A549 (cell line): ENCODE measurements around the gene CHST15. TPM values are rescaled to one million over a fixed set of nuclear protein-coding genes. Genes with fewer than 3 reads are reported as not detected.

Experiments
- ATAC-seq, 2 experiments: fragments of 200-7000 bp in 1 of 2; fragments of >200 bp in 1 of 2; cut with Nextera tagmentation in 1 of 2; cut with Tn5 transposase in 1 of 2; 3 replicates each; pipeline versions ENCODE4 v1.8.0 to v1.9.1; 2018 to 2020; ENCODE audit warnings: mild to moderate bottlenecking in 1 of 2, moderate library complexity in 1 of 2
- CTCF ChIA-PET: fragments of 300-600 bp; sonication (Branson Sonifier 250); formaldehyde crosslinking; extraction: SDS; loops from one replicate; lab custom pipeline; 2021; ENCODE audit warnings: antibody characterized with exemption, inconsistent platforms; lab: Yijun Ruan, JAX
- POLR2A ChIA-PET: fragments of 350-600 bp; formaldehyde crosslinking; extraction: SDS; loops from one replicate; lab custom pipeline; 2021; ENCODE audit warnings: antibody characterized with exemption, inconsistent platforms; lab: Yijun Ruan, JAX
- DNase-seq, 2 experiments: peaks; one replicate each; pipeline versions ENCODE4 v3.0.0 to v3.0.0-alpha.2; 2011 to 2016; ENCODE audit warnings: low read depth in 1 of 2, low spot score in 1 of 2
- FAIRE-seq: peaks from 2 replicates; lab custom pipeline; 2011; peaks lifted over from hg19 to GRCh38; lab: Jason Lieb, UNC
- H3K27ac ChIP-seq, 2 experiments: fragments of >200 bp; sonication (Bioruptor Twin); formaldehyde crosslinking; 3 replicates each; pipeline ENCODE4 v1.5.1; 2016 to 2017
- H3K4me1 ChIP-seq: fragments of >200 bp; sonication (Bioruptor Twin); formaldehyde crosslinking; 3 replicates; pipeline ENCODE4 v1.6.1; 2016
- H3K4me2 ChIP-seq: fragments of >200 bp; sonication (Bioruptor Twin); formaldehyde crosslinking; 3 replicates; pipeline ENCODE4 v1.6.1; 2016
- H3K4me3 ChIP-seq: fragments of >200 bp; sonication (Bioruptor Twin); formaldehyde crosslinking; 3 replicates; pipeline ENCODE4 v1.5.1; 2016
- H3K9me3 ChIP-seq: fragments of >200 bp; sonication (Bioruptor Twin); formaldehyde crosslinking; 3 replicates; pipeline ENCODE4 v1.6.1; 2016
- ATOH8 ChIP-seq: fragments of 250-450 bp; sonication (Bioruptor Pico); IDR thresholded peaks from 2 replicates; pipeline ENCODE4 v1.5.0; 2020; ENCODE audit warnings: low read depth, mild to moderate bottlenecking, moderate library complexity
- BHLHE40 ChIP-seq: IDR thresholded peaks from 2 replicates; pipeline ENCODE4 v1.6.1; 2012; ENCODE audit warnings: low read depth, low read length, inconsistent platforms
- CHD2 ChIP-seq: fragments of 150-350 bp; IDR thresholded peaks from 2 replicates; pipeline ENCODE4 v1.6.1; 2014; ENCODE audit warnings: low read length; ENCODE audit not compliant: partially characterized antibody
- CHD4 ChIP-seq: fragments of 200-600 bp; sonication (generic); IDR thresholded peaks from 2 replicates; pipeline ENCODE4 v1.6.1; 2016; ENCODE audit warnings: antibody characterized with exemption, mild to moderate bottlenecking, borderline replicate concordance
- EP300 ChIP-seq, 2 experiments: fragments of >200 bp; sonication (Bioruptor Twin); formaldehyde crosslinking; IDR thresholded peaks; 2 replicates in 1 of 2; 3 replicates in 1 of 2; pipeline ENCODE4 v1.6.1; 2016 to 2017
- FOSB ChIP-seq: fragments of 250-450 bp; sonication (Bioruptor Pico); IDR thresholded peaks from 2 replicates; pipeline ENCODE4 v1.5.0; 2020; ENCODE audit warnings: mild to moderate bottlenecking, moderate library complexity
- FOXS1 ChIP-seq: fragments of 250-450 bp; sonication (Bioruptor Pico); IDR thresholded peaks from 2 replicates; pipeline ENCODE4 v1.5.0; 2020; ENCODE audit warnings: mild to moderate bottlenecking, moderate library complexity
- GATA3 ChIP-seq: IDR thresholded peaks from 2 replicates; pipeline ENCODE4 v1.6.1; 2012; ENCODE audit warnings: borderline replicate concordance
- HDAC2 ChIP-seq: fragments of 200-600 bp; sonication (generic); IDR thresholded peaks from 2 replicates; pipeline ENCODE4 v1.6.1; 2016
- HES2 ChIP-seq: fragments of >200 bp; sonication (Bioruptor Twin); formaldehyde crosslinking; IDR thresholded peaks from 2 replicates; pipeline ENCODE4 v1.6.1; 2016
- HMGXB4 ChIP-seq: fragments of 250-450 bp; sonication (Bioruptor Pico); IDR thresholded peaks from 2 replicates; pipeline ENCODE4 v1.5.0; 2021; ENCODE audit warnings: mild to moderate bottlenecking, moderate library complexity, borderline replicate concordance
- HOXA7 ChIP-seq: fragments of 250-450 bp; sonication (Bioruptor Pico); IDR thresholded peaks from 2 replicates; pipeline ENCODE4 v1.5.0; 2020; ENCODE audit warnings: mild to moderate bottlenecking, moderate library complexity
- HOXB5 ChIP-seq: fragments of 250-450 bp; sonication (Bioruptor Pico); IDR thresholded peaks from 2 replicates; pipeline ENCODE4 v1.5.0; 2020; ENCODE audit warnings: mild to moderate bottlenecking, moderate library complexity
- JUNB ChIP-seq: fragments of >200 bp; sonication (Bioruptor Twin); formaldehyde crosslinking; IDR thresholded peaks from 2 replicates; pipeline ENCODE4 v1.6.1; 2016
- KDM1A ChIP-seq: fragments of 200-600 bp; sonication (generic); IDR thresholded peaks from 2 replicates; pipeline ENCODE4 v1.6.1; 2016; ENCODE audit warnings: low read depth, mild to moderate bottlenecking
- MAX ChIP-seq: IDR thresholded peaks from 2 replicates; pipeline ENCODE4 v1.6.1; 2012
- MYC ChIP-seq: IDR thresholded peaks from 2 replicates; pipeline ENCODE4 v1.6.1; 2012; ENCODE audit warnings: mild to moderate bottlenecking, inconsistent platforms, low read length, improper control_type of control experiment, borderline replicate concordance
- NFE2L2 ChIP-seq: fragments of 150-350 bp; conservative IDR thresholded peaks from 2 replicates; pipeline ENCODE4 v1.6.1; 2014; ENCODE audit warnings: low read length
- NR3C1 ChIP-seq: fragments of >200 bp; sonication (Bioruptor Twin); formaldehyde crosslinking; IDR thresholded peaks from 3 replicates; pipeline ENCODE4 v1.6.1; 2017
- POLR2A ChIP-seq: IDR thresholded peaks from 2 replicates; pipeline ENCODE4 v1.6.1; 2012; ENCODE audit warnings: mild to moderate bottlenecking, low read length
- RCOR1 ChIP-seq: fragments of 150-350 bp; IDR thresholded peaks from 2 replicates; pipeline ENCODE4 v1.6.1; 2014; ENCODE audit warnings: antibody characterized with exemption, low read length, low read depth
- RFX5 ChIP-seq: fragments of 450-650 bp; IDR thresholded peaks from 2 replicates; pipeline ENCODE4 v1.7.1; 2014; ENCODE audit warnings: antibody characterized with exemption, mild to moderate bottlenecking, moderate library complexity
- SREBF2 ChIP-seq: fragments of 450-650 bp; IDR thresholded peaks from 2 replicates; pipeline ENCODE4 v1.6.1; 2014; ENCODE audit warnings: mild to moderate bottlenecking, moderate library complexity
- TFCP2L1 ChIP-seq: fragments of 250-450 bp; sonication (Bioruptor Pico); IDR thresholded peaks from 2 replicates; pipeline ENCODE4 v1.5.0; 2021; ENCODE audit warnings: mild to moderate bottlenecking
- TP53 ChIP-seq: fragments of 250-450 bp; sonication (Bioruptor Pico); IDR thresholded peaks from 2 replicates; pipeline ENCODE4 v1.5.0; 2021; ENCODE audit warnings: mild to moderate bottlenecking, moderate library complexity
- ZC3H11A ChIP-seq: fragments of 450-650 bp; IDR thresholded peaks from 2 replicates; pipeline ENCODE4 v1.6.1; 2014; ENCODE audit warnings: antibody characterized with exemption, mild to moderate bottlenecking
- ZNF302 ChIP-seq: fragments of 250-450 bp; sonication (Bioruptor Pico); IDR thresholded peaks from 2 replicates; pipeline ENCODE4 v1.9.0; 2021; ENCODE audit warnings: inconsistent platforms, mild to moderate bottlenecking, moderate library complexity
- ZSCAN20 ChIP-seq: fragments of 250-450 bp; sonication (Bioruptor Pico); IDR thresholded peaks from 2 replicates; pipeline ENCODE4 v1.8.0; 2022; ENCODE audit warnings: mild to moderate bottlenecking, moderate library complexity
- WGBS: methylation state at CpG from one replicate; pipeline ENCODE4 v1.1.6; 2017; ENCODE audit errors: missing lambda C conversion rate; 5-methylcytosine and 5-hydroxymethylcytosine counted together
- polyA plus RNA-seq, 4 experiments: library from polyadenylated mRNA; depleted of rRNA in 3 of 4; stranded (reverse); fragments of >200 nt; fragmentation: RNase III in 1 of 4; extraction: RNeasy Plus Mini Kit Qiagen cat#74134 plus additional on column Dnase treatment in 1 of 4; gene quantifications; 2 replicates in 3 of 4; 3 replicates in 1 of 4; pipeline ENCODE4 v1.2.3, GENCODE V29; 2011 to 2017

Gene CHST15
- polyA plus RNA-seq, 2 of the 4 experiments (the other 2 are of a cell fraction), result 5.1 to 10.3 TPM

GRCh38 chr10:124131172-124131571 is 37.8 kb upstream of the CHST15 start:
- H3K9me3 ChIP-seq, result no peaks in the 10 kb centered on the region
- POLR2A ChIA-PET, result no interaction called here
- FAIRE-seq (no peak), ATAC-seq (no peak), DNase-seq (no peak)
- H3K27ac ChIP-seq, result no peak overlapping the region
- 80% methylated on average over 9 of the region's 9 CpGs for WGBS
- H3K4me3 ChIP-seq, result no peak overlapping the region
- no peak overlapping the region for H3K4me2 ChIP-seq
- CTCF ChIA-PET, result interaction anchor here (1.2 to 1.5 kb wide), 3 partner anchors 22 to 258 kb away, joined by 3 to 4 read pairs (median 4); no protein-coding TSS in a partner anchor
- TF ChIP-seq SREBF2, result no peak
- no peak for TF ChIP-seq CHD2
- no peak for TF ChIP-seq TP53 (CRISPR knock-in tag)
- TF ChIP-seq HOXA7, result no peak
- no peak for TF ChIP-seq KDM1A
- TF ChIP-seq NR3C1, result no peak
- no peak for TF ChIP-seq TFCP2L1
- no peak for TF ChIP-seq EP300 (IDR thresholded peaks at IDR 0.05)
- TF ChIP-seq MAX, result no peak
- no peak for TF ChIP-seq RFX5
- TF ChIP-seq HDAC2, result no peak
- no peak for TF ChIP-seq FOSB (CRISPR knock-in tag)
- no peaks in the 10 kb centered on the region for H3K4me1 ChIP-seq

GRCh38 chr10:124130198-124130900 is 37.0 kb upstream of the CHST15 start:
- ChIA-PET POLR2A (no interaction called here), CTCF (interaction anchor here (1.2 to 1.4 kb wide), 2 partner anchors 23 to 136 kb away, joined by 4 read pairs; no protein-coding TSS in a partner anchor)
- H3K27ac ChIP-seq, result no peak overlapping the region
- no peaks in the 10 kb centered on the region for H3K4me1 ChIP-seq
- TF ChIP-seq ATOH8 (no peak), MYC (no peak)
- DNase-seq (no peak), ATAC-seq (no peak), FAIRE-seq (no peak)
- no peak overlapping the region for H3K4me2 ChIP-seq
- 68% methylated on average over 5 of the region's 7 CpGs for WGBS
- no peak overlapping the region for H3K4me3 ChIP-seq
- H3K9me3 ChIP-seq, result no peaks in the 10 kb centered on the region

- Histone ChIP-seq H3K27ac (no peak overlapping the region), H3K4me2 (no peak overlapping the region), H3K9me3 (no peaks in the 10 kb centered on the region), H3K4me1 (no peaks in the 10 kb centered on the region), H3K4me3 (no peak overlapping the region)
- DNase-seq (no peak), FAIRE-seq (no peak), ATAC-seq (no peak)
- 77% methylated on average over 4 of the region's 5 CpGs for WGBS
- no peak for TF ChIP-seq HOXA7
- no peak for TF ChIP-seq ZC3H11A
- TF ChIP-seq RCOR1, result no peak
- no peak for TF ChIP-seq HOXB5
- TF ChIP-seq HES2, result no peak
- TF ChIP-seq CHD4, result no peak
- TF ChIP-seq POLR2A, result no peak
- no peak for TF ChIP-seq SREBF2
- no peak for TF ChIP-seq BHLHE40
- TF ChIP-seq NFE2L2, result no peak
- no peak for TF ChIP-seq JUNB
- no peak for TF ChIP-seq ZSCAN20
- TF ChIP-seq FOXS1 (CRISPR knock-in tag), result no peak
- no peak for TF ChIP-seq HMGXB4 (CRISPR knock-in tag)
- no peak for TF ChIP-seq ATOH8
- no peak for TF ChIP-seq ZNF302
- TF ChIP-seq GATA3, result no peak
- ChIA-PET POLR2A (no interaction called here), CTCF (interaction anchor here (1.1 to 1.5 kb wide), 3 partner anchors 22 to 134 kb away, joined by 3 to 4 read pairs (median 3); no protein-coding TSS in a partner anchor)
These were observed 36.1 kb upstream of the CHST15 start for GRCh38 chr10:124129471-124129870.
